ENCODE measurements around the gene MED14. TPM values are rescaled to one million over a fixed set of nuclear protein-coding genes. Genes with fewer than 3 reads are reported as not detected.

The MED14 gene
- total and polyA plus RNA-seq, 2 of the 13 experiments (the other 11 are each of a cell fraction or from before 2014, with no cell fraction given): 10.2 to 16.3 TPM

- WGBS (ENCODE audit: low lambda C conversion rate): 20% methylated on average over 2 of the region's 7 CpGs
- Histone ChIP-seq H2AFZ (ENCODE audit: low read length) (no peak overlapping the region), H3K9ac (ENCODE audit: insufficient read depth, low read depth, low read length) (no peak overlapping the region), H3K4me3 (replicated peaks in 1 of 3; ENCODE audit: insufficient read depth in 1 of 3, low read depth in 2 of 3, low read length in 3 of 3) (no peak overlapping the region), H3K36me3 (replicated peaks in 1 of 2; ENCODE audit: control insufficient read depth in 1 of 2, insufficient read depth in 2 of 2, low read length in 2 of 2) (no peaks in the 10 kb centered on the region), H3K9me3 (ENCODE audit: low read length) (no peaks in the 10 kb centered on the region), H3K79me2 (ENCODE audit: insufficient read depth, low read length) (no peaks in the 10 kb centered on the region), H3K4me1 (ENCODE audit: insufficient read depth, low read length) (peaks cover 16% of the 10 kb centered on the region; the same call in 1 of the 2 replicates), H3K4me2 (ENCODE audit: low read depth, low read length) (no peak overlapping the region), H3K27me3 (ENCODE audit: control insufficient read depth in 1 of 2, insufficient read depth in 2 of 2, low read length in 2 of 2) (no peaks in the 10 kb centered on the region), H4K20me1 (ENCODE audit: insufficient read depth, low read length) (no peaks in the 10 kb centered on the region), H3K27ac (ENCODE audit: extremely low read length, insufficient read depth, low read length) (no peak overlapping the region)
- ChIA-PET CTCF (ENCODE audit: low intra/inter-chr PET ratio, low total read pairs) (no interaction called here), POLR2A (no interaction called here)
- no peak for ATAC-seq
- in situ Hi-C loops (cut with HindIII; ENCODE audit: extremely low pct_ligation_motif_present, low pct_unique_long_range_greater_than_20kb) (no loop called here), intact Hi-C loops (cut with micrococcal nuclease; ENCODE audit: unreplicated experiment) (no loop called here)
- TF ChIP-seq ZNF296 (CRISPR knock-in tag; conservative IDR thresholded peaks at IDR 0.05) (no peak), ZNF543 (CRISPR knock-in tag; IDR thresholded peaks at IDR 0.05) (no peak), SSRP1 (CRISPR knock-in tag; IDR thresholded peaks at IDR 0.05) (no peak), ZBTB21 (CRISPR knock-in tag; IDR thresholded peaks at IDR 0.05) (no peak), GLI4 (CRISPR knock-in tag; IDR thresholded peaks at IDR 0.05; ENCODE audit: borderline replicate concordance) (no peak), YEATS2 (CRISPR knock-in tag; IDR thresholded peaks at IDR 0.05; ENCODE audit: borderline replicate concordance) (no peak), HMGXB4 (CRISPR knock-in tag; IDR thresholded peaks at IDR 0.05; ENCODE audit: borderline replicate concordance in 1 of 2, low read depth in 1 of 2) (no peak), ZNF678 (CRISPR knock-in tag; IDR thresholded peaks at IDR 0.05) (no peak)
- TF ChIP-seq, protein P1, sequence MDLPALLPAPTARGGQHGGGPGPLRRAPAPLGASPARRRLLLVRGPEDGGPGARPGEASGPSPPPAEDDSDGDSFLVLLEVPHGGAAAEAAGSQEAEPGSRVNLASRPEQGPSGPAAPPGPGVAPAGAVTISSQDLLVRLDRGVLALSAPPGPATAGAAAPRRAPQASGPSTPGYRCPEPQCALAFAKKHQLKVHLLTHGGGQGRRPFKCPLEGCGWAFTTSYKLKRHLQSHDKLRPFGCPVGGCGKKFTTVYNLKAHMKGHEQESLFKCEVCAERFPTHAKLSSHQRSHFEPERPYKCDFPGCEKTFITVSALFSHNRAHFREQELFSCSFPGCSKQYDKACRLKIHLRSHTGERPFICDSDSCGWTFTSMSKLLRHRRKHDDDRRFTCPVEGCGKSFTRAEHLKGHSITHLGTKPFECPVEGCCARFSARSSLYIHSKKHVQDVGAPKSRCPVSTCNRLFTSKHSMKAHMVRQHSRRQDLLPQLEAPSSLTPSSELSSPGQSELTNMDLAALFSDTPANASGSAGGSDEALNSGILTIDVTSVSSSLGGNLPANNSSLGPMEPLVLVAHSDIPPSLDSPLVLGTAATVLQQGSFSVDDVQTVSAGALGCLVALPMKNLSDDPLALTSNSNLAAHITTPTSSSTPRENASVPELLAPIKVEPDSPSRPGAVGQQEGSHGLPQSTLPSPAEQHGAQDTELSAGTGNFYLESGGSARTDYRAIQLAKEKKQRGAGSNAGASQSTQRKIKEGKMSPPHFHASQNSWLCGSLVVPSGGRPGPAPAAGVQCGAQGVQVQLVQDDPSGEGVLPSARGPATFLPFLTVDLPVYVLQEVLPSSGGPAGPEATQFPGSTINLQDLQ (CRISPR knock-in tag; IDR thresholded peaks at IDR 0.05): no peak
- FAIRE-seq: no peak
- no peak for DNase-seq (ENCODE audit: low spot score)
- BruUV-seq (replicated peaks): no TSS peak
Measured at GRCh38 chrX:40755291-40756249, 20.2 kb upstream of the MED14 start.

Measured in HepG2 (cell line).